IgD-negative memory B cell (primary cell): ENCODE results near the gene BAG5. TPM values are rescaled to one million over a fixed set of nuclear protein-coding genes. Genes with fewer than 3 reads are reported as not detected.

Experiments
- H3K27ac Mint-ChIP-seq, 3 donors: one replicate each; pipeline ENCODE4 v1.8.0; 2020 to 2022; ENCODE audit warnings: mild to moderate bottlenecking in 3 of 3, mixed read lengths in 3 of 3, moderate library complexity in 1 of 3
- H3K27me3 Mint-ChIP-seq: one replicate; pipeline ENCODE4 v1.8.0; 2021; ENCODE audit warnings: mixed read lengths
- H3K36me3 Mint-ChIP-seq: one replicate; pipeline ENCODE4 v1.8.0; 2020; ENCODE audit warnings: mild to moderate bottlenecking, mixed read lengths
- H3K4me1 Mint-ChIP-seq, 3 donors: one replicate each; pipeline ENCODE4 v1.8.0; 2020 to 2022; ENCODE audit warnings: mixed read lengths in 3 of 3, mild to moderate bottlenecking in 1 of 3
- H3K4me3 Mint-ChIP-seq, 4 donors: one replicate each; pipeline ENCODE4 v1.8.0; 2020 to 2022; ENCODE audit warnings: mild to moderate bottlenecking in 4 of 4, mixed read lengths in 4 of 4, moderate library complexity in 3 of 4
- H3K9me3 Mint-ChIP-seq, 3 donors: one replicate each; pipeline ENCODE4 v1.8.0; 2020 to 2021; ENCODE audit warnings: mixed read lengths in 3 of 3, mild to moderate bottlenecking in 1 of 3
- polyA plus RNA-seq: library from polyadenylated mRNA; unstranded; fragments of 300-500 nt; fragmentation: Illumina TruSeq; gene quantifications from one replicate; pipeline ENCODE4 v1.2.3, GENCODE V29; 2021

The BAG5 gene
- polyA plus RNA-seq, 1 donor from 2014 or later, result 42.1 TPM

- peak overlapping the region in 1 of 4 donors; percentile 68 for H3K4me3 Mint-ChIP-seq
- H3K27me3 Mint-ChIP-seq, result no peaks in the 10 kb centered on the region
- H3K4me1 Mint-ChIP-seq, result peaks cover 0 to 2% (median 0%) of the 10 kb centered on the region in 3 donors
- H3K36me3 Mint-ChIP-seq, result no peaks in the 10 kb centered on the region
- H3K27ac Mint-ChIP-seq, result no peak overlapping the region
- H3K9me3 Mint-ChIP-seq, result no peaks in the 10 kb centered on the region
Measured at GRCh38 chr14:103536693-103537092, 25.8 kb downstream of the BAG5 start.

DNA sequence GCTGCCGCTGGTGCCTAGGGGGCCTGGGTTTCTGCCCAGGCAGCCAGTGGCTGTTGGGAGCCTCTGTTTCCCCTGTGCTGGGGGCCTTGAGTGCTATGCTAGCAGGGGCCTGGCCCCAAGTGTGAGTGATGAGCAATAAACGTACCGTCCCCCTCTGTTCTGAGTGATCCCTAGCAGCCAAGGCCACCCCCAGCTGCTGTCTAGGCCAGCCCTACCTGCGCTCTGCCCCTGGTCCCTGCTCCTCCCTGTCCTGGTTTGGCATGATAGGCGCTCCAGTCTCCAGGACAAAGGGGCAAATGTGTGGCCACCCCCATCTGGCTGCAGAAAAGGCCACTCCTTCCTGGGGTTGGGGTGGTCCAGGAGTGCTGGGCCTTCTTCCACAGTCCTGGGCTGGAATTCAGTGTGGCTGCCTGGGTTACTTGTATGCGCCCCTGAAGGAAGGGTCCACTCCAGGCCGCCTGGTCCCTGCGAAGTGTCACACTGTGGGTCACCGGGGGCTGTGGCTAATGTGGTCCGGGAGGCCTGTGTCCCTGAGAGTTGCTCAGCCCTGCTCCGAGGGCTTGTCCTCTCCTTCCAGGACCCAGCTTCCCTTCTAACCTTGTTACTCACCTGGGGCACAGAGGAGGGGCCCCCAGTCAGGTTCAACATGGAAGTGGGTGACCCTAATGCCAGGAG lies 26.4 kb downstream of the BAG5 start:
- no peaks in the 10 kb centered on the region for H3K9me3 Mint-ChIP-seq
- H3K4me3 Mint-ChIP-seq, result no peak overlapping the region
- peaks cover 0 to 2% (median 1%) of the 10 kb centered on the region in 3 donors for H3K4me1 Mint-ChIP-seq
- no peaks in the 10 kb centered on the region for H3K36me3 Mint-ChIP-seq
- H3K27me3 Mint-ChIP-seq, result no peaks in the 10 kb centered on the region
- H3K27ac Mint-ChIP-seq, result peak overlapping the region in 1 of 3 donors; percentile 12

- Mint-ChIP-seq H3K9me3 (no peaks in the 10 kb centered on the region), H3K36me3 (no peaks in the 10 kb centered on the region), H3K27ac (peak overlapping the region in 1 of 3 donors; percentile 12), H3K27me3 (no peaks in the 10 kb centered on the region), H3K4me3 (no peak overlapping the region), H3K4me1 (peaks cover 1 to 6% (median 2%) of the 10 kb centered on the region in 3 donors)
Measured at GRCh38 chr14:103535081-103535890, 27.2 kb downstream of the BAG5 start.

DNA sequence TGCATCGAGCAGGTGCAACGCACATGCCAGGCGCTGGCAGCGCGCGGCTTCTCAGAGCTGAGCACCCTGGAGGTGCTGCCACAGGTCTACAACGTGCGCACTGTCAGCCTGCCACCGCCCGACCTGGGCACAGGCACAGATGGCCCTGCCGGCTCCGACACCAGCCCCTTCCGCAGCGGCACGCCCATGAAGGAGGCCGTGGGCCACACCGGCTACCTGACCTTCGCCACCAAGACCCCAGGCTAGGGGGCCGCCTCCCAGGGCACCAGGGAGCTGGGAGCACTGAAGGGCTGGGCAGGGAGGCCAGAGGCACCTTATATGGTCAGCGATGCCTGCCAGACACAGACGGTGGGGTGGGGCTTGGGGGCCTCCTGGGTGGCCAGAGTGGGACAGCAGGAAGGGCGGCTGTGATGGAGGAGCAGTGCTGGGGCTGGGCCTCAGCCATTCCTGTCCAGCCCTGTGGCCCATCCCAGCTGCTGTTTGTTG lies 27.8 kb downstream of the BAG5 start:
- Mint-ChIP-seq H3K27me3 (no peaks in the 10 kb centered on the region), H3K9me3 (no peaks in the 10 kb centered on the region), H3K4me1 (peaks cover 7 to 13% (median 8%) of the 10 kb centered on the region in 3 donors), H3K36me3 (no peaks in the 10 kb centered on the region), H3K4me3 (no peak overlapping the region), H3K27ac (no peak overlapping the region)

DNA sequence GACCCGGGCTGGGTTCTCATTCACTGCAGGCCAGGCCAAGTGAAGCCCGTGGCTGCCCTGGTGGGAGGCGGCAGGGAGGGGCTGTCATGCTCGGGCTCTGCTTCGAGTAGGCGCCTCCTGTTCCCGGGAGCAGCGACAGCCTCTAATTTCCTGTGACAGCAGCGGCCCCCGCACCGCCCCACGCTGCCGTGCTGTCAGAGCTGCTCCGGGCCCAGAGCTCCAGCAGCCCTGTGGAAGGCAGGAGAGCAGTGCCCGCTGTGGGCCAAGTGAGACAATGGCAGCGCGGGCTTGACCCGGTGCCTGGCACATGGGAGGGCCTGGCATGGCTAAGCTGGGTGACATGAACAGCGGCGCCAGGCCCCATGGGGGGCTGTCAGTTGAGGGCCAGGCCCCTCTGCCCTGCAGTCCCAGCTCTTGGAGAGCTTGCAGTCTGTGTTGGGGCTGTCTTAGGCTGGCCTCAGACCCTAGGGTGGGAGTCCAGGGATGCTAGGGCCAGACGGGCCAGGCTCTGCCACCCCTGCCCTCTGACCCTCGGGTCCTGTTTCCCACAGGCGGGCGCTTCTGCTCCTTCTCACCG lies 28.4 kb downstream of the BAG5 start:
- no peak overlapping the region for H3K27ac Mint-ChIP-seq
- no peaks in the 10 kb centered on the region for H3K9me3 Mint-ChIP-seq
- H3K4me3 Mint-ChIP-seq, result no peak overlapping the region
- no peaks in the 10 kb centered on the region for H3K36me3 Mint-ChIP-seq
- peaks cover 10 to 12% (median 12%) of the 10 kb centered on the region in 3 donors for H3K4me1 Mint-ChIP-seq
- no peaks in the 10 kb centered on the region for H3K27me3 Mint-ChIP-seq

- H3K4me3 Mint-ChIP-seq, result no peak overlapping the region
- H3K27me3 Mint-ChIP-seq, result no peaks in the 10 kb centered on the region
- no peak overlapping the region for H3K27ac Mint-ChIP-seq
- no peaks in the 10 kb centered on the region for H3K36me3 Mint-ChIP-seq
- no peaks in the 10 kb centered on the region for H3K9me3 Mint-ChIP-seq
- H3K4me1 Mint-ChIP-seq, result peaks cover 12 to 13% (median 12%) of the 10 kb centered on the region in 3 donors
Measured at GRCh38 chr14:103533137-103533998, 29.1 kb downstream of the BAG5 start.

DNA sequence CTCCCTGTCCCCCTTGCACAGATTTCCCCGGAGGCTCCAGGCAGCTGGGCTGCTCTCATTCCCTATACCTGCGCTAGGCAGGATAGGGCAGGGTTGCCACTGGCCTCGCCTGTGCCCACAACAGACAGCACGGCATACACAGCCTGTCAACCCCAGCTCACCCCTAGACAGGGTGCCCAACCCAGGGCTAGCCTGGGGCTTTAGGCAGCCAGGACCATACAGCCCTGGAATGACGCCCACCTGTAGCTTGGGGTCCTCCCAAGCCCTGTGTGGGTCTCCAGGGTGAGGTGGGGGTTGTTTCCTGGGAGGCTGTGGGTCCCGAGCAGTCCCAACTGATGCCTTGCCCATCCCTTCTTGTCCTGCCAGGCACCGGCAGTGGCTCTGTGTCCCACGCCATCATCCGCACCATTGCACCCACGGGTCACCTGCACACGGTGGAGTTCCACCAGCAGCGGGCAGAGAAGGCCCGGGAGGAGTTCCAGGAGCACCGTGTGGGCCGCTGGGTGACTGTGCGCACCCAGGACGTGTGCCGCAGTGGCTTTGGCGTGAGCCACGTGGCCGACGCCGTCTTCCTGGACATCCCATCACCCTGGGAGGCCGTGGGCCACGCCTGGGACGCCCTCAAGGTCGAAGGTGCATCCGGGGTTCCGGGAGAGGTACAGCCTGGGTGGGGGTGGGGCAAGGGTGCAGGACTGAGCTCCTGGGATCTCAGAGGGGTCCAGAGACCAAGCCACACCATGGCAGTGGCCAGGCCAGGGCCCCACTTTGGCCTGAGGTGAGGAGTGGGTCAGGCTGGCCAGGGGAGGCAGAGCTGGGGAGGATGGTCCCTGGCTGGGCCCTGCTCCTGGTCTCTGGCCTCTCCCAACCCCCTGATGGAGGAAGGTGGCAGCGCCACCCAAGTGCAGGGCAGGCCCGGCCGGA lies 30.0 kb downstream of the BAG5 start:
- Mint-ChIP-seq H3K4me3 (peak overlapping the region in 1 of 4 donors; percentile 11), H3K27me3 (no peaks in the 10 kb centered on the region), H3K9me3 (no peaks in the 10 kb centered on the region), H3K36me3 (no peaks in the 10 kb centered on the region), H3K4me1 (peaks cover 14 to 20% (median 14%) of the 10 kb centered on the region in 3 donors), H3K27ac (peak overlapping the region in 1 of 3 donors; percentile 65)

DNA sequence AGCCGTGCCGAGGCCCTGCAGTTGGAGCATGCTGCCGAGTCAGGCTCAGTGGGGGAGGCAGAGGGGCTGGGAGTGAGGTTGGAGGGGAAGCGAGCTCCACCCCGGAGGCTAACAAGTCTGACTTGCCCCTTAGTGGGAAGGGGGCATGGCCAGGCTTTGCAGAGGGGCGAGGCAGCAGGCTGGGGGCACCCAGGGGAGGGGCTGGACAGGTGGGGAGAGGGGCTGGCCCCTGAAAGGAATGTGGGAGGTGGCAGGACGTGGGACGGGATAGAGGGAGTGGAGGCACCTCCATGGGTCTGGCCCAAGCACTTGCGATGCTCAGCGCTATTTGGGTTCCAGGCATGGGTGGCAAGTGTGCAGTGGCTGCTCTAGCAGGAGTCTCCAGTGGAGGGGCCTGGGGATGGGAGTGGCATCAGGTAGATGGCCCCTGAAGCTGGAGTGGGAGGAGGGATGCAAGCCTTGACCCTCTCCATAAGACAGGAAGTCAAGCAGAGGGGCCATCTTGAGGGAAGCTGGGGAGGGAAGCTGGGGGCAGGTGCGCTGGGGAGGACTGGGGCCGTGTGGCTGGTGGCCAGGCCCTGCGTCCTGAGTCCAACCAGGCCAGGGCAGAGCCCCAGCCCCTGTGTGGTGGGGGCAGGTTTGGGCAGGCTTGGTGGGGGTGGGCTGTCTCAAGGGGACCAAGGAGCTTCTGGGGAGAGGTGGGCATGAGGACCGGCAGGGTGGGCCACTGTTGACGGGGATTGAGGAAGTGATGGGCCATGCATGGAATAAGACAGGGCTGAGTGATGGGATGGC lies 30.8 kb downstream of the BAG5 start:
- no peaks in the 10 kb centered on the region for H3K36me3 Mint-ChIP-seq
- peak overlapping the region in 2 of 4 donors; percentile 11 to 17 for H3K4me3 Mint-ChIP-seq
- no peaks in the 10 kb centered on the region for H3K27me3 Mint-ChIP-seq
- peaks cover 20 to 26% (median 20%) of the 10 kb centered on the region in 3 donors for H3K4me1 Mint-ChIP-seq
- peak overlapping the region in 1 of 3 donors; percentile 65 for H3K27ac Mint-ChIP-seq
- H3K9me3 Mint-ChIP-seq, result no peaks in the 10 kb centered on the region

- H3K9me3 Mint-ChIP-seq, result no peaks in the 10 kb centered on the region
- no peaks in the 10 kb centered on the region for H3K36me3 Mint-ChIP-seq
- peaks cover 20 to 26% (median 20%) of the 10 kb centered on the region in 3 donors for H3K4me1 Mint-ChIP-seq
Measured at GRCh38 chr14:103530831-103531230, 31.6 kb downstream of the BAG5 start.

DNA sequence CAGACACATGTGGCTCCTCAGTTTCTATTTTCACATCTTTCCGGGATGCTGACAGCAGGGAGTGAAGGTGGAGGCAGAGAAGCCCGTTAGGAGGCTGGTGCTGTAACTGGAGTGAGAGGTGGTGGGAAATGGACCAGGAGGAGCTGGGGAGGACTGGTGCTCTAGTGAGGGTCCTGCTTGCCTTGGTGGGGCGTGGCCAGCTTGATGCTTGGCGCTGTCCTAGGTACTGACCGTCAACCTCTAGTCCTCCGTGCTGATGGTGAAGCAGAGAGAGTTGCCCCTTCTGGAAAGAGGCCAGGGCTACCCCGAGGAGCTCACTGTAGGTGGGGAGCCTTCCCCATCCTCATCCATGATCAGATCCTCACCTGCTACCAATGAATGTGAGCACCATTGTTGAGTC lies 32.1 kb downstream of the BAG5 start:
- peaks cover 20 to 26% (median 20%) of the 10 kb centered on the region in 3 donors for H3K4me1 Mint-ChIP-seq
- no peaks in the 10 kb centered on the region for H3K36me3 Mint-ChIP-seq
- no peaks in the 10 kb centered on the region for H3K9me3 Mint-ChIP-seq
- H3K27me3 Mint-ChIP-seq, result no peaks in the 10 kb centered on the region
- peak overlapping the region in 2 of 3 donors; percentile 46 to 94 for H3K27ac Mint-ChIP-seq
- H3K4me3 Mint-ChIP-seq, result peak overlapping the region; percentile 80 to 95 (median 88)

More at GRCh38 chr14:103530831-103531230, 31.6 kb downstream of the BAG5 start:
- Mint-ChIP-seq H3K27ac (peak overlapping the region in 1 of 3 donors; percentile 94), H3K27me3 (no peaks in the 10 kb centered on the region), H3K4me3 (peak overlapping the region in 1 of 4 donors; percentile 86)

DNA sequence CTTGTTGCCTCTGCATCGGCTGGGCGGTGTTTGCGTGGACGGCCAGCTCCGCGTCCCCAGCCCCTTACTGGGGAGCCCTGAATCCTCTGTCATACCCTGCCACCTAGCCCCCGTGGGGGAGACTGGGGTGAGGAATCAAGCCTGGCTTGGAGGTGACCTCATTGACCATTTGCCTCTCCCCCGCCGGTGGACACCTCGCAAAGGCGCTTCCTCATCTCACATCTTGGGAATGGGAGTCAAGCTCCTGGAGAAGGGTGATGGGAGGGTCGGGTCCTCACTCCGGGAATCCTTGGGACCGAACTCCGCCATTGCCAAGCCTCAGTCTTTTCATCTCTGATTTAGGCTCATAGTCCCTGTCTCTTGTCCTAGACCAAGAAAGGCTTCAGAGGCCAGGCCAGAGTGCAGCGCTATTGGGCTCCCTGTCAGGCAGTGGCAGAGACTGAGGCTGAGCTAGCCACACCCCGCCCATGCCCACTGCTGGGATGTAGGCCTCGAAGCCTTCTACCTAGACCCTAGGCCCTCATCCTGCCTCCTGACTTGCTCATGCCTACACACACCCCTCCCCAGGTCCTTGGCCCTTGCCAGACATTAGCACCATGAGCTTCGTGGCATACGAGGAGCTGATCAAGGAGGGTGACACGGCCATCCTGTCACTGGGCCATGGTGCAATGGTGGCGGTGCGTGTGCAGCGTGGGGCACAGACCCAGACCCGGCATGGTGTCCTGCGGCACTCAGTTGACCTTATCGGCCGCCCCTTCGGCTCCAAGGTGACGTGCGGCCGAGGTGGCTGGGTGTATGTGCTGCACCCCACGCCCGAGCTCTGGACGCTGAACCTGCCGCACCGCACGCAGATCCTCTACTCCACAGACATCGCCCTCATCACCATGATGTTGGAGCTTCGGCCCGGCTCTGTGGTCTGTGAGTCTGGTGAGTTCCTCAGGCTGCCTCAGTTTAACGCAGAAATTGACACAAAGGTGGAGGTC lies 32.8 kb downstream of the BAG5 start:
- no peaks in the 10 kb centered on the region for H3K36me3 Mint-ChIP-seq

More for the DNA sequence above, 32.8 kb downstream of the BAG5 start:
- H3K4me3 Mint-ChIP-seq, result peak overlapping the region; percentile 86 to 96 (median 92)
- peaks cover 20 to 26% (median 20%) of the 10 kb centered on the region in 3 donors for H3K4me1 Mint-ChIP-seq
- no peaks in the 10 kb centered on the region for H3K9me3 Mint-ChIP-seq
- H3K27ac Mint-ChIP-seq, result peak overlapping the region; percentile 85 to 97 (median 94)
- H3K27me3 Mint-ChIP-seq, result no peaks in the 10 kb centered on the region
